MM.1S (cell line): ENCODE results near the gene JTB.
A peak's percentile ranks its signal among the peaks of the same experiment; 100 is the strongest.

Source experiments
- DNase-seq: peaks from one replicate; pipeline ENCODE4 v3.0.0-alpha.2; 2015
- H2AFZ ChIP-seq: fragments of 300-600 bp; sonication (generic); 2 replicates; pipeline ENCODE4 v1.6.0; 2016; ENCODE audit warnings: antibody characterized with exemption, low read length
- H3F3A ChIP-seq: fragments of 300-600 bp; sonication (generic); 2 replicates; pipeline ENCODE4 v1.6.1; 2016; ENCODE audit warnings: mild to moderate bottlenecking, antibody characterized with exemption, low read length, moderate library complexity, mixed read lengths; ENCODE audit not compliant: insufficient read depth
- H3K27ac ChIP-seq: fragments of 300-600 bp; sonication (generic); 2 replicates; pipeline ENCODE4 v1.5.1; 2016; ENCODE audit warnings: mild to moderate bottlenecking, low read length
- H3K27me3 ChIP-seq: fragments of 300-600 bp; sonication (generic); replicated peaks from 2 replicates; pipeline ENCODE4 v1.6.0; 2016; ENCODE audit warnings: low read length; ENCODE audit not compliant: insufficient read depth
- H3K36me3 ChIP-seq: fragments of 300-600 bp; sonication (generic); replicated peaks from 2 replicates; pipeline ENCODE4 v1.6.1; 2016; ENCODE audit warnings: mild to moderate bottlenecking, low read length, mixed read lengths; ENCODE audit not compliant: insufficient read depth
- H3K4me1 ChIP-seq: fragments of 300-600 bp; sonication (generic); 2 replicates; pipeline ENCODE4 v1.6.1; 2016; ENCODE audit warnings: low read length, mixed read lengths
- H3K4me2 ChIP-seq: fragments of 300-600 bp; sonication (generic); 2 replicates; pipeline ENCODE4 v1.6.0; 2016; ENCODE audit warnings: low read depth, low read length
- H3K4me3 ChIP-seq: fragments of 300-600 bp; sonication (generic); 2 replicates; pipeline ENCODE4 v1.5.1; 2016; ENCODE audit warnings: low read length, mixed read lengths
- H3K79me2 ChIP-seq: fragments of 300-600 bp; sonication (generic); 2 replicates; pipeline ENCODE4 v1.6.1; 2016; ENCODE audit warnings: mixed run types, low read length, mixed read lengths
- H3K9ac ChIP-seq: fragments of 300-600 bp; sonication (generic); 2 replicates; pipeline ENCODE4 v1.6.1; 2016; ENCODE audit warnings: low read length, mixed read lengths
- H3K9me2 ChIP-seq: fragments of 300-600 bp; sonication (generic); replicated peaks from 2 replicates; pipeline ENCODE4 v1.6.1; 2016; ENCODE audit warnings: mild to moderate bottlenecking, low read length, mixed read lengths; ENCODE audit not compliant: insufficient read depth
- H3K9me3 ChIP-seq: fragments of 300-600 bp; sonication (generic); replicated peaks from 2 replicates; pipeline ENCODE4 v1.6.1; 2016; ENCODE audit warnings: mild to moderate bottlenecking, low read length, mixed read lengths; ENCODE audit not compliant: insufficient read depth
- H4K20me1 ChIP-seq: fragments of 300-600 bp; sonication (generic); 2 replicates; pipeline ENCODE4 v1.6.1; 2016; ENCODE audit warnings: mild to moderate bottlenecking, low read length, moderate library complexity, mixed read lengths; ENCODE audit not compliant: insufficient read depth
- CTCF ChIP-seq: fragments of 300-600 bp; sonication (generic); IDR thresholded peaks from 2 replicates; pipeline ENCODE4 v1.5.1; 2016; ENCODE audit warnings: antibody characterized with exemption, low read length, mixed read lengths
- EZH2 ChIP-seq: fragments of 300-600 bp; sonication (generic); optimal IDR thresholded peaks from 2 replicates; pipeline ENCODE3; 2017; ENCODE audit warnings: low read depth, mild to moderate bottlenecking, antibody characterized with exemption, low read length, mixed read lengths
- EZH2phosphoT487 ChIP-seq: fragments of 300-600 bp; sonication (generic); IDR thresholded peaks from 2 replicates; pipeline ENCODE4 v1.6.1; 2018; ENCODE audit warnings: antibody characterized with exemption, low read length

JTB gene

GRCh38 chr1:153977250-153978240 lies at the start of gene JTB:
Gene JTB, minus strand, starts transcription at chr1:153977674. Its CDS starts 422 bp downstream, at chr1:153977252.
- Histone ChIP-seq H3K4me2 (peak within 1 kb of the TSS; percentile 75), H3K27me3 (no peaks in the 10 kb centered on the region), H3K79me2 (peaks cover 23% of the 10 kb centered on the region), H3K9ac (peak within 1 kb of the TSS; percentile 81), H3K4me1 (peaks cover 15% of the 10 kb centered on the region), H3K4me3 (peak within 1 kb of the TSS; percentile 82), H3K9me2 (no peaks in the 10 kb centered on the region), H4K20me1 (no peaks in the 10 kb centered on the region), H3F3A (peaks cover 6% of the 10 kb centered on the region), H3K9me3 (no peaks in the 10 kb centered on the region), H2AFZ (peak within 1 kb of the TSS; percentile 96), H3K27ac (peak within 1 kb of the TSS; percentile 31; the same call in 1 of the 2 replicates), H3K36me3 (peaks cover 12% of the 10 kb centered on the region)
- peak; percentile 94 for DNase-seq
- TF ChIP-seq CTCF: 0 out of 2 replicates have a peak, but pooled peaks have one; percentile 7
- TF ChIP-seq EZH2phosphoT487: no peak

- no peaks in the 10 kb centered on the region for H4K20me1 ChIP-seq
- H3K4me3 ChIP-seq: no peak overlapping the region
- no peaks in the 10 kb centered on the region for H3K36me3 ChIP-seq
- H3K4me2 ChIP-seq: no peak overlapping the region
- no peak for DNase-seq
- H3F3A ChIP-seq: no peaks in the 10 kb centered on the region
- H3K9me3 ChIP-seq: no peaks in the 10 kb centered on the region
- no peaks in the 10 kb centered on the region for H3K79me2 ChIP-seq
- no peak overlapping the region for H3K9ac ChIP-seq
- no peak overlapping the region for H3K27ac ChIP-seq
- H3K27me3 ChIP-seq: no peaks in the 10 kb centered on the region
- no peaks in the 10 kb centered on the region for H3K4me1 ChIP-seq
- no peak for TF ChIP-seq CTCF
- TF ChIP-seq EZH2: no peak
- no peak for TF ChIP-seq EZH2phosphoT487
- H2AFZ ChIP-seq: no peak overlapping the region
- no peaks in the 10 kb centered on the region for H3K9me2 ChIP-seq
These were observed 42.5 kb upstream of the JTB start for GRCh38 chr1:154019940-154020339.

GRCh38 chr1:154019269-154019668 lies 41.8 kb upstream of the JTB start:
- no peaks in the 10 kb centered on the region for H4K20me1 ChIP-seq
- H3K4me2 ChIP-seq: no peak overlapping the region
- DNase-seq: no peak
- H3K27me3 ChIP-seq: no peaks in the 10 kb centered on the region
- H3K27ac ChIP-seq: no peak overlapping the region
- H3K4me3 ChIP-seq: no peak overlapping the region
- no peaks in the 10 kb centered on the region for H3K9me3 ChIP-seq
- H3F3A ChIP-seq: no peaks in the 10 kb centered on the region
- no peaks in the 10 kb centered on the region for H3K36me3 ChIP-seq
- H3K79me2 ChIP-seq: no peaks in the 10 kb centered on the region
- H3K9ac ChIP-seq: no peak overlapping the region
- TF ChIP-seq EZH2: no peak
- TF ChIP-seq EZH2phosphoT487: no peak
- no peak for TF ChIP-seq CTCF
- no peak overlapping the region for H2AFZ ChIP-seq
- no peaks in the 10 kb centered on the region for H3K4me1 ChIP-seq
- no peaks in the 10 kb centered on the region for H3K9me2 ChIP-seq
